Neural cell (in vitro differentiated cells): ENCODE data around the gene SEPTIN8. TPM values are rescaled to one million over a fixed set of nuclear protein-coding genes. Genes with fewer than 3 reads are reported as not detected.

Experiments
- H2AFZ ChIP-seq: fragments of 200-600, 300-800 bp; sonication (generic), shearing (Covaris generic); 2 replicates; pipeline ENCODE4 v1.6.0; 2014; ENCODE audit warnings: low read depth, mild to moderate bottlenecking, antibody characterized with exemption, low read length, moderate library complexity
- H3F3A ChIP-seq: fragments of 200-600 bp; shearing (Covaris generic); 2 replicates; pipeline ENCODE4 v1.6.1; 2016; ENCODE audit warnings: mild to moderate bottlenecking, moderate library complexity, mixed read lengths, antibody characterized with exemption, low read length; ENCODE audit not compliant: insufficient read depth, poor library complexity, severe bottlenecking
- H3K27ac ChIP-seq: fragments of 200-600, 300-800 bp; sonication (generic), shearing (Covaris generic); 2 replicates; pipeline ENCODE4 v1.5.1; 2014; ENCODE audit warnings: mild to moderate bottlenecking, low read length, moderate library complexity
- H3K27me3 ChIP-seq: fragments of 300-800, 200-600 bp; sonication (generic), shearing (Covaris generic); 2 replicates; pipeline ENCODE4 v1.6.0; 2014; ENCODE audit warnings: mild to moderate bottlenecking, low read depth, low read length, moderate library complexity; ENCODE audit not compliant: insufficient read depth
- H3K36me3 ChIP-seq: fragments of 300-800, 200-600 bp; sonication (generic), shearing (Covaris generic); 2 replicates; pipeline ENCODE4 v1.5.1; 2014; ENCODE audit warnings: mild to moderate bottlenecking, antibody characterized with exemption, low read length, moderate library complexity; ENCODE audit not compliant: insufficient read depth
- H3K4me2 ChIP-seq: fragments of 300-800, 200-600 bp; sonication (generic), shearing (Covaris generic); 2 replicates; pipeline ENCODE4 v1.6.0; 2014; ENCODE audit warnings: mild to moderate bottlenecking, low read length
- H3K4me3 ChIP-seq: fragments of 300-800, 200-600 bp; sonication (generic), shearing (Covaris generic); 2 replicates; pipeline ENCODE4 v1.5.1; 2014; ENCODE audit warnings: mild to moderate bottlenecking, low read length, moderate library complexity
- H3K79me2 ChIP-seq: fragments of 200-600 bp; shearing (Covaris generic); replicated peaks from 2 replicates; pipeline ENCODE4 v1.6.0; 2014; ENCODE audit warnings: mild to moderate bottlenecking, low read length, moderate library complexity; ENCODE audit not compliant: insufficient read depth
- H3K9ac ChIP-seq: fragments of 300-800, 200-600 bp; sonication (generic), shearing (Covaris generic); 2 replicates; pipeline ENCODE4 v1.6.1; 2016; ENCODE audit warnings: mild to moderate bottlenecking, low read length, mixed read lengths
- H3K9me2 ChIP-seq: fragments of 200-600 bp; shearing (Covaris generic); 2 replicates; pipeline ENCODE4 v1.6.1; 2016; ENCODE audit warnings: mild to moderate bottlenecking, low read length, mixed read lengths; ENCODE audit not compliant: insufficient read depth
- H3K9me3 ChIP-seq: fragments of 200-600, 300-800 bp; sonication (generic), shearing (Covaris generic); 2 replicates; pipeline ENCODE4 v1.6.1; 2016; ENCODE audit warnings: mild to moderate bottlenecking, mixed run types, low read length, moderate library complexity, mixed read lengths
- H4K20me1 ChIP-seq: fragments of 200-600 bp; shearing (Covaris generic); 2 replicates; pipeline ENCODE4 v1.6.1; 2016; ENCODE audit warnings: mild to moderate bottlenecking, mixed run types; ENCODE audit not compliant: insufficient read depth
- CTCF ChIP-seq: fragments of 450-650 bp; IDR thresholded peaks from 2 replicates; pipeline ENCODE4 v1.5.1; 2014; ENCODE audit warnings: antibody characterized with exemption, mild to moderate bottlenecking, moderate library complexity; ENCODE audit not compliant: poor library complexity, severe bottlenecking
- EP300 ChIP-seq: fragments of 450-650 bp; conservative IDR thresholded peaks from 2 replicates; pipeline ENCODE4 v1.6.1; 2014; ENCODE audit warnings: antibody characterized with exemption, mild to moderate bottlenecking, moderate library complexity; ENCODE audit not compliant: poor library complexity, severe bottlenecking
- EZH2 ChIP-seq: fragments of 200-600, 300-800 bp; shearing (Covaris generic), sonication (generic); IDR thresholded peaks from 2 replicates; pipeline ENCODE4 v1.6.1; 2014; ENCODE audit warnings: antibody characterized with exemption, low read length, borderline replicate concordance, mild to moderate bottlenecking; ENCODE audit not compliant: insufficient read depth, poor library complexity, severe bottlenecking
- MXI1 ChIP-seq: fragments of 450-650 bp; conservative IDR thresholded peaks from 2 replicates; pipeline ENCODE4 v1.6.1; 2014; ENCODE audit warnings: antibody characterized with exemption, mild to moderate bottlenecking; ENCODE audit not compliant: poor library complexity, severe bottlenecking
- POLR2AphosphoS5 ChIP-seq: IDR thresholded peaks from 2 replicates; pipeline ENCODE4 v1.6.1; 2012
- RAD21 ChIP-seq: fragments of 450-650 bp; conservative IDR thresholded peaks from 2 replicates; pipeline ENCODE4 v1.6.1; 2014; ENCODE audit warnings: antibody characterized with exemption, mild to moderate bottlenecking, moderate library complexity
- REST ChIP-seq: IDR thresholded peaks from 2 replicates; pipeline ENCODE4 v1.6.1; 2012; ENCODE audit warnings: borderline replicate concordance
- SMC3 ChIP-seq: fragments of 450-650 bp; conservative IDR thresholded peaks from 2 replicates; pipeline ENCODE4 v1.6.1; 2014; ENCODE audit warnings: antibody characterized with exemption, mild to moderate bottlenecking, moderate library complexity; ENCODE audit not compliant: poor library complexity
- TAF1 ChIP-seq: IDR thresholded peaks from 2 replicates; pipeline ENCODE4 v1.6.1; 2012; ENCODE audit warnings: low read depth
- polyA plus RNA-seq: library from polyadenylated mRNA; depleted of rRNA; stranded (reverse); fragments of >200 nt; gene quantifications from 2 replicates; pipeline ENCODE4 v1.2.3, GENCODE V29; 2014

SEPTIN8 gene
- polyA plus RNA-seq, 1 donor from 2014 or later = 37.7 TPM

GRCh38 chr5:132773601-132774355 is 3.3 kb downstream of the SEPTIN8 start:
- Histone ChIP-seq H3K9ac (no peak overlapping the region), H3K27ac (no peak overlapping the region), H3K9me3 (no peaks in the 10 kb centered on the region), H3K4me2 (no peak overlapping the region), H3K9me2 (no peaks in the 10 kb centered on the region), H3K36me3 (no peaks in the 10 kb centered on the region), H3K79me2 (peaks cover 29% of the 10 kb centered on the region), H2AFZ (no peak overlapping the region), H3K4me3 (no peak overlapping the region), H3K27me3 (peaks cover 8% of the 10 kb centered on the region), H3F3A (no peaks in the 10 kb centered on the region), H4K20me1 (no peaks in the 10 kb centered on the region)
- TF ChIP-seq SMC3 = no peak

GRCh38 chr5:132773114-132773513 is 3.9 kb downstream of the SEPTIN8 start:
- no peaks in the 10 kb centered on the region for H3F3A ChIP-seq
- H3K9ac ChIP-seq = no peak overlapping the region
- no peak overlapping the region for H2AFZ ChIP-seq
- TF ChIP-seq MXI1 (no peak), RAD21 (no peak), REST (no peak), CTCF (no peak), POLR2AphosphoS5 (no peak), SMC3 (no peak), TAF1 (no peak), EP300 (no peak), EZH2 (no peak)
- no peaks in the 10 kb centered on the region for H3K9me2 ChIP-seq
- peaks cover 4% of the 10 kb centered on the region for H3K27me3 ChIP-seq
- H3K27ac ChIP-seq = no peak overlapping the region
- peaks cover 29% of the 10 kb centered on the region for H3K79me2 ChIP-seq
- H3K9me3 ChIP-seq = no peaks in the 10 kb centered on the region
- H3K4me3 ChIP-seq = no peak overlapping the region
- no peaks in the 10 kb centered on the region for H3K36me3 ChIP-seq
- H4K20me1 ChIP-seq = no peaks in the 10 kb centered on the region
- H3K4me2 ChIP-seq = no peak overlapping the region
